ENCODE data around the gene GSG1L.

The GSG1L gene

DNA sequence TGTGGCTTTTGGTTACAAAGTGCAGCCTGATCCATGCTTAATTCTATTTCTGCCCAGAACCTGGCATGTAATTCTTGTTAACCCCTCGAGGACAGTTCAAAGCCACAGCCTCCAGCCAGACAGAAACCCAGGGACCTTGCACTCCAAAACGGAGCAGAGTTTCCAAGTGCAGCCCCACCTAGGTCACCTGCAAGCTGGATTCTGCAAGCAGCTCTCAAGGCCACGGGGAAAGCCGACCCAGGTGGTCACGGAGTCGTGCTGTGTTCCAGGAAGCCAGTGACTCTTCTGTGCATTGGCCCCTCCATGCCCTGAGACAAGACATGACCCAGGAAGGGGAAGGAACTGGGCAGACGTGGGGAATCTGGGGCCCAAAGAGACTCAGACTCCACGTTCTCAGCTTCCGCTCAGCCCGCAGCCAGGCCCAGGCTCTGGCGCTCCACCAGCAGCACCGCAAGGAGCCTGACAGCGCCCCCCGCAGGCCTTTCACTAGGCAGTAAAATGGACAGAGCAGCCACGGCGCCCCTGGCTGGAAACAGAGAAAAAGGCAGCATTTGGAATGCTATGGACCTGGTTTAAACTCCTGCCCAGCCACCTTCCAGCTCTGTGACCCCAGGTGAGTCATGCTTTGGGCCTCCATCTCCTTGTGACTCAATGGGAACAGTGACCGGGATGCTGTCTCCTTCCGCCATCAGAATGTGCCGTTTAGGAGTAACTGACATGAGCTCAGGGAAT lies 27.3 kb upstream of the GSG1L start:
- no peak for DNase-seq

DNA sequence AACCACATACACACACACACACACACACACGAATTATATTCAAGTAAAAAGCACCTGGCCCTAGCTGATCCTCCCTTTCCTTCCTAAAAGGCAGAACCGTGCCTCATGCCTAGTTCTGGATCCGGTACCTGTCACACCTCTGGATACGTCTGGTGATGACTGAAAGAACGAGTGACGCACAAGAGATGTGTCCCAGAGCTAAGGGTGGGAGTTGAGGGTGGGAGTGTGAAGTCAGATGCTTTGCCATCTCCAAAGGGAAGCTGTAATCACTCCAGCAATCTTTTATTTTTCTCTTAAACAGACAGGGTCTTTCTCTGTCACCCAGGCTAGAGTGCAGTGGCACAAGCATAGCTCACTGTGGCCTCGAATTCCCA lies 26.5 kb upstream of the GSG1L start:
- DNase-seq, result no peak

DNA sequence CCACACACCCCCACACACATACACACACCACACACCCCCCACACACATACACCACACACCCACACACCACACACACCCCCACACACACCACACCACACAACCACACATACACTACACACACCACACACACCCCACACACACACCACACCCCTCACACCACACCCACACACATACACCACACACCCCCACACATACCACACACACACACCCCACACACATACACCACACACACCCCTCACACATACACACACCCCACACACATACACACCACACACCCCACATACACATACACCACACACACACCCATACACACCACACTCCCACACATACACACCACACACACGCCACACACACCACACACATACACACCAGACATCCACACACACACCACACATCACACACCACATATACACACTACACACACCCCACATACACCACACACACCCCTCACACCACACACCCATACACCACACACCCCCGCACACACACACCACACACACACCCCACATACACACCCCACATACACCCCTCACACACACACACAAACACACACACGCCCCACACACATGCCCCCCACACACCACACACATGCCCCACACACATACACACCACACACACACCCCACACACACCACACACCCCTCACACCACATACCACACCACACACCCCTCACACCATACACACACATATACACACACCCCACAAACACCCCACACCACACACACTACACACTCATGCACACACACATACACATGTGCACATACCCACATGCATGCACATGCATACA lies 25.9 kb upstream of the GSG1L start:
- no peak for DNase-seq

DNA sequence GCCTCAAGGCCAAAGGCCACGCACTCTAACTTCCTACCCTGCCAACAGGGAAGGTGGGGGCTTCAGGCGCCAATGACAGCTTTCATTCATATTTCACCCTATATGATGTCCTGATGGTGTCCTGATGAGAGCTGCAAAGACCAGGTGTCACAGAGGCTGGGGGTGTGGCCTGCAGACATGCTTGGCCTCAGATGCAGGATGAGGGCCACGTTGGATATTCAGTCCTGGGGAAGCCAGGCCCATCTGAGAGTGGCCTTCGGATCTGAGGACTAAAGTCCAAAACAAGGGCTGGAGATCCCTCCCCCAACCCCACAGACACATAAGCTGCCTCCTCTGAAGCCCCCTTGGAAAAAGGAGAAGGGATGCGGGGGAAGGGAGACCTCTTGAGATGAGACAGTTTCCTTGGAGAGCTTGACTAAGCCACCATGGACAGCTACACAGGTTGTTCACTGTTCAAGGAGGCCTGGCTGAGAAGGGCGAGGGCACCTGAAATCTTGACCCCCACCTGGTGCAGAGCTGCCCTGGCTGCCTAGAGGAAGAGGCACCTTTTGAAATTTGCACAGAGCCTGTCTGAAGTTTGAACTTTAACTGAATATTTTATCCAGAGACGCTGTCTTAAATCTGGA lies 24.3 kb upstream of the GSG1L start:
- DNase-seq, result no peak

DNA sequence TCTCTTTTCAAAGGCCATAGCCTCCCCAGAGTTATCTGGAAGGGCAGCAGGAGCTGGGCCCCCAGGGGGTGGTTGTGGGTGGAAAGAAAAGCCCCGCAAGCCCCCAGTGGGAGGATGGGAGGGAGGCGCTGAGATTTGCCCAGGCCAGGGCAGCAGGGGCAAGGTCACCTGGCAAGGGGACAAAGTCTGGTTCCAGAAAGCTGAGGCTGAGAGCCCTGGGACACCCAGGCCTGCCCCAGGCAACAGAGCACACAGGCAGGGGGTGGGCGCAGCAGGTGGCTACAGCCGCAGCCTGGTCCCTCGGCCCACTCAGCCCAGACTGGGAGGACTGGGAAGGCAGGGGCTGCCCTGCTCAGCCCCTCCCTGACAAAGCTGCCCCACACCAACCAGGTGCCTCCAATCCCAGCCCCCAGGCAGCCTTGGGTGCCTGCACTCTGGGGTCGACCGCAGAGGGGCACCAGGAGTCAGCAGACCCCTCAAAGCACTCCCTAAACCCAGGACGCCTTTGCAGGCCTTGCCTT lies 23.7 kb upstream of the GSG1L start:
- DNase-seq, result no peak

DNA sequence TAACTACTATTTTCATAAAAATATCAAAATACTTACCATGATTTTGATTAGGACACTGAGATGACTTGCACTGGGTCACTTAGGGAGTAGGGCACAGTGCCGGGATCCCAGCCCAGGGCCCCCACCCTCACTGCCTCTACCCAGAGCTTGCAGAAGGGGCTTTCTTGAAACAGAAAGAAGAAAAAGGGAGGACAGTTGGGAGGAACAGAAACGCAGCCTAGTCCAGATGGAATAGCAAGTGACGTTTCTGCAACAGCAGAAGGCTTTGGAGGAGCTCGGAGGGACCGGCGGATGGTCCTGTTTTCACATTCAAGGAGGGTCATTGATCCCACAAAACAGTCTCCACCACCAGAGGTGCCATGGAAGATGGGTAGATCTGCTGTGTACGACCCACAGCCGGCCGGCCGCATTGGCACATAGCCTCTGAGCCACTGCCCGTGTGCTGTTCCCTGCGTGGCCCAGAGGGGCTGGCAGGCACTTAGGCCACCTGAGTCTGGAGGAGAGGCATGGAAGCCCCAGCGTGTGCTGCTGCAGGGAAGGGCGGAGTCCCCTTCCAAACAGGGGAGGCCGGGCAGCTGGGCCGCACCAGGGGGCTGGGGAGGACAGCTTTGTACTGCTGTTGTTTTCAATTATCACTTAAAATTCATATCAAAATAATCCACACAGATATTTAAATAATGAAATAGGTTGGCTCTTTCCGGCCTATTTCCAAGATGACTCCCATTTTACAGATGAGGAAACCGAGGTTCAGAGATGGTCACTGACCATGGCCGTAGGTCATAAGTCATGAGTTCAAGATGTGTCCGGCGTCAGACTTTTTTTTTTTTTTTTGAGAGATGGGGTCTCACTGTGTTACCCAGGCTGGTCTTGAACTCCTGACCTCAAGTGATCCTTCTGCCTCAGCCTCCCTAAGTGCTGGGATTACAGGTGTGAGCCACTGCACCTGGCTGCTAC lies 22.9 kb upstream of the GSG1L start:
- DNase-seq, result no peak

DNA sequence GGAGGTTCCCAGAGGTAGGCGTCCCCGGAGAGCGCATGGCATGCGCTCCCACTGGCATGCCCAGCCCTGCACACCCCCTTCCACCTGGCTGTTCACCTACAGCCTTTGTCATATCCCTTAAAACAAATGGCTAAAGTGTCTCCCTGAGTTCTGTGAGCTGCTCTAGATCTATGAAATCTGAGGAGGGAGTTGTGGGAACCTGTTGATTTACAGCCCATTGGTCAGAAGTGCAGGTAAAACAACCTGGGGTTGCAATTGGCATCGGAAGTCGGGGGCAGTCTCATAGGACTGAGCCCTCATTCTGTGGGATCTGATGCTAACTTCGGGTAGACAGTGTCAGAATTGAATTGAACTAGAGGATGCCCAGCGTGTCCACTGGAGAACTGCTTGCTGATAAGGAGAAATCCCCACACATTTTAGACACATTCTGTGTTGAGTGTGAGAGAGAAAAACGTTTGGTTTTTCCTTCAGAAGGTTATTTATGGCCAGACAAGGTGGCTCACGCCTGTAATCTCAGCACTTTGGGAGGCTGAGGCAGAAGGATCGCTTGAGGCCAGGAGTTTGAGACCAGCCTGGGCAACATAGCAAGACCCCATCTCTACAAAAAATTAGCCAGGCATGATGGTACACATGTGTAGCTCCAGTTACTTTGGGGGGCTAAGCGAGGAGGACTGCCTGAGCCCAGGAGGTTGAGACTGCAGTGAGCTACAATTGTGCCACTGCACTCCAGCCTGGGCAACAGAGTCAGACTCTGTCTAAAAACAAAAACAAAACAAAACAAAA lies 22.1 kb upstream of the GSG1L start:
- DNase-seq, result no peak

DNA sequence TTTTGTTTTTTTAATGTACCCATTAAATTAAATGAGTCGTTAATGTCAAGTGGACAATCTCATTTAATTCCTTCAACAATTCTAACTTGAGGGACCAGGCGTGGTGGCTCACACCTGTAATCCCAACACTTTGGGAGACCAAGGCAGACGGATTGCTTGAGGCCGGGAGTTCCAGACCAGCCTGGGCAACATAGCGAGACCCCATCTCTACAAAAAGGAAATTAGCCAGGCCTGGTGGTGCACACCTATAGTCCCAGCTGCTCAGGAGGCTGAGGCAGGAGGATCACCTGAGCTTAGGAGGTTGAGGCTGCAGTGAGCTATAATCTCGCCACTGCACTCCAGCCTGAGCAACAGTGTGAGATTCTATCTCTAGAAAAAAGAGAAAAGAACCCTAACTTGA lies 20.7 kb upstream of the GSG1L start:
- DNase-seq, result no peak

DNA sequence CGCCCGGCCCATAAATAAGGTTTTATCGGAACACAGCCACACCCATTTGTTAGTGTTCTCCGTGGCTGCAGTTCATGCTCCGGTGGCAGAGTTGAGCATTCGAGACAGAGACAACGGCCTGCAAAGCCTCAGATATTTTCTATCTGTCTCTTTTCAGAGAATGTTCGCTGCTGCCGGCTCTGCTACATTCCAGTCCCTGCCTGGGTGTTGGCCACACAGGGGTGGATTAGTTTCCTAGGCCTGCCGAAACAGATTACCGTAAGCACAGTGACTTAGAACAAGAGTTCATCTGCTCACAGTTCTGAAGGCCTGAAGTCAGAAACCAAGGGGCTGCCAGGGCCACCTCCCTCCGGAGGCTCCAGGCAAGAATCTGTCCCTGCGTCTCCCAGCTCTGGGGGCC lies 19.1 kb upstream of the GSG1L start:
- DNase-seq, result no peak

DNA sequence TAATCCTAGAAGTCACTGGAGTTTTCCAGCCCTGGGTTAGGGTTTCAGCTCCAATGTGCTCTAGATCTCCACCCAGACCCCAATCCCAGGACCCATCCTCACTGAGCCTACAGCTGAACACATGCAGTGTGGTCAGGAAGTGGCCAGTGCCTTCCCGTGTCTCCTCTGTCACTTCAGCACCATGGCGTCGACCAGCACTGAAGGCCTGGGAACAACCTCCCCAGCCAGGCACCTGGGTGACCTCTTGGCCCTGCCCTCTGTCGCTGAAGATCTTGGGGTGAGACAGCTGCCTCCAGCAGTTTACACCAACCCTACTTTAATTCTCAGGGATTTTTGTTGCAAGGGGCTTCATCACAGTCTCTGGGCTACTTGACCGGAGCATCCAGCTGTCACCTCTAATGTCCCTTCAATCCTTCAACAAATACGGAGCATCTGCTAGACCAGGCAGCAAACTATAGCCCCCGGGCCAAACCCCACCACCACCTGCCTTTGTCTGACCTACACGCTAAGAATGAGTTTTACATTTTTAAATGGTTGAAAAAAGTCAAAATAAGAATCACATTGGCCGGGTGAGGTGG lies 18.0 kb upstream of the GSG1L start:
- DNase-seq, result no peak

DNA sequence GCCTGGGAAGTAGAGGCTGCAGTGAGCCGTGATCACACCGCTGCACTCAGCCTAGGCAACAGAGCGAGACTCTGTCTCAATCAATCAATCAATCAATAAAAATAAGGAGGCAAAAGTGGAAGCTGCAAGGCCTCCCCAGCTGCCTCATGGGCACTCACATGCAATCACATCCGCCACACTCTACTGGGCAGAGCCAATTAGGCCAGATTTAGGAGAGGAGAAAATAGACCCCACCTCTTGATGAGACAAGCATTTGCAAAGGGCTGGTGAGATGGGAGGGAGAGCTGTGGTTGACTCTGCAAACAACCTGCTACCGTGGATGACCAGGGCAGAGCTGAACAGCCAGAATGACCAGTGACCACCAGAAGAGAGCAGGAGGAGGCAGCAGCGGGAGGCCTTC lies 14.7 kb upstream of the GSG1L start:
- DNase-seq, result no peak

DNA sequence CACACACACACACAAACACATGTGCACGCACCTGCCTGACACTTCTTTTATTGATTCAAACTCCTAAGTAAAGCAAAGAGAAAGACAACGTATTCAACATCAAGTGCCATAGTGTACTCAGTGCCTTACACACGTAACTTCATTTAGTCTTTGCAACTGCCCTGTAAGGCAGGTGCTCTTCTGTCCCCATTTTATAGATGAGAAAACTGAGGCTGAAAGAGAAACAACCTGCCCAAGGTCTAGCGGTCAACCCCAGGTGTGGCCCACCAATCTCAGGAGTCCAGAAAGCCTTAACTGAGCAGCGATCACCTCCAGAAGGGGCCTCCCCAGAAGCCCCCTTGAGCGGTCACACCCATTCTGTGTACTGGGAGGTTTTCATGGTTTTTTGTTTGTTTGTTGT lies 10.3 kb upstream of the GSG1L start:
- DNase-seq, result no peak

DNA sequence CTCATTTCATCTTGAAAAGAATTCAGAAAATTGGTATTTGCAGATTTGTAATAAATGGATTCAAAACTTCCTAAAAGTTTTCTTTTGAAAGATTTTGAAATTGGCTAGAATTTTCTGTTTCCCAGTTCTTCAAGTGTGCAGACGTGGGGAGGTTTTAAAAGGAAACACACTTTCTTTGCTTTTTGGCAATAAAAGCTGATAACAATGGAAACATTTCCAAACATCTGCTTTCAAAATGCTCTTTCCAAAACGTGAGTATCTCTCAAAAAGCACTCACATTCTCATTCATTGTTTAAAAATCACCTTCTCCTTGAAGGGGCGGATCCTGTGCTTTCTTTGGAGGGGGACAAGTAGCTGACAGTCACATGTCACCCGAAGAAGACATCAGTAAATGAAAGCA lies 8.6 kb upstream of the GSG1L start:
- no peak for DNase-seq

DNA sequence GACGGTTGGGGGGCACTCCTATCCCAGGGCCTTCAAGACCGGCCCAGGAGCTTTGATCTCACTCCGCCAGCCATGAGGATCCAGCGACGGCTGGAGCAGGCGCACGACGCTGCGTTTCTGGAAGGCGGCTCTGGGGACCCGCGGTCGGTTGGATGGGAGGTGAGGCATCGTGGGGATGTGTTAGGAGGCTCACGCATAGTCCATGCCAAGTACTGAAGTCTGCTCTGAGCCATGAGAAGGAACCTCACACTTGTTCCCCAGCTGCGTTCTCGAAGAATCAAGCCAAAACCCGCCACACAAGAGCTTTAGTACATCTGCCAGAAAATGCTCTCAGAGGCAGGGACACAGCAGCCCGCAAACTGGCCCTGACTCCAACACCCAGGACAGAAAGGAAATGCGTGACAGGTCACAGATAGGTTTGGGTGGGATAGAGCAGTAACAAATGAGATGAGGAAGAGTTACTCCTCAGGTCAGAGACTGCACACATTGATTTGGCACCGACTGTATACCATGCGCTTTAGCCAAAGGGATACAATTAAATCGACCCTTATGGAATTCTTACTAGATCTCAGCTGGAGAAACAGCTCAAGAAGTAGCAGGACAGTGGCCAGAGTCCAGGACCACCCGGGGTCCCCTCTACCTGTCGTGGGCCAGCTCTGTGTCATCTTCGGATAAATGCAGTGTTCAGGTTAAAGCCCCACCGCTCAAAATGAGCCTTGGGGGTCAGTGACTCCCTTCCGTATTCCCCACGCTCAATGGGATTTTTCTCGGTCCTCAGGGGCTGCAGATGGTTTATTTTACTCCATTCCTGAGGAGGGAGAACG lies 6.7 kb upstream of the GSG1L start:
- no peak for DNase-seq

DNA sequence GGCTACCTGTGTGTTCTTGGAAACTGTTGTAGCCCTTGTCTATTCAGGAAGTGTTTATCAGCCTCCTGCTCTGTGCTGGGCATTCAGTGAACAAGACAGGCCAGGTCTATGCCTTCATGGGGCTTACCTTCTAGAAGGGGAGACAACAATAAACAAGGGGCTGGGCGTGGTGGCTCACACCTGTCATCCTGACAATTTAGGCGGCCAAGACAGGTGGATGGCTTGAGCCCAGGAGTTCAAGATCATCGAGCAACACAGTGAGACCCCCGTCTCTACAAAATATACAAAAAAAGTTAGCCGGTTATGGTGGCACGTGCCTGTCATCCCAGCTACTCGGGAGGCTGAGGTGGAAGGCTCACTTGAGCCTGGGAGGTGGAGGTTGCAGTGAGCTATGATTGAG lies 5.5 kb upstream of the GSG1L start:
- no peak for DNase-seq

DNA sequence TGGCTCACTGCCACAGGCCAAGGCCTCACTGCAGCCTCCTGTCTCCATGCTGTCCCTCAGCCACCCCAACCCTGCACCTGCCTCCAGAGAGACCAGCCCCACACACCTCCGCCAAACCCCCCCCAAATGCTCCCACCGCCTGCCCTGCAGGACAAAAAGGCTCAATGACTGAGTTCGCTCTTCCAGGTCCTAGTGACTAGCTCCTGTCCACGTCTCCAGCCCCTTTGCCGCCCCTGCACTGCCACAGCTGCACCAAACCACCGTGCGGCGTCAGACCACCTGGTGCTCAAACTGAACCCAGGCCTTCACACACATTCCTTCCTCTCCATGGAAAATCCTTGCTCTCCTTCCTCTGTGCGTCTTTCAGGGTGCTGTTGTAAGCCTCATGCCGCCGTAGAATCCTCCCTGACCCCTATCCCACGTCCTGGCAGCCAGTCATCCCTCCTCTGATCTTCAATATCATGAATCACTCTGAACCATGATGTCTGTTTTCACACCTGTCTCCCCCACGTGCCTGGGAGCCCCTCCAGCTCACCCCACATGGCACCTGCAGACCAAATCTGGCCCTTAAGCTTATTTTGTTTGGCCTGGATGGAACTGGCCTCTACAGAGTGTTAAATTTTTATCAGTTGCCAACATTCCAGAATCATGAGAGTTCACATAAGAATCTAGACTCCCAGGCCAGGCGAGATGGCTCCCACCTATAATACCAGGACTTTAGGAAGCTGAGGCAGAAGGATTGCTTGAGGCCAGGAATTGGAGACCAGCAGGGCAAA lies 4.3 kb upstream of the GSG1L start:
- no peak for DNase-seq

DNA sequence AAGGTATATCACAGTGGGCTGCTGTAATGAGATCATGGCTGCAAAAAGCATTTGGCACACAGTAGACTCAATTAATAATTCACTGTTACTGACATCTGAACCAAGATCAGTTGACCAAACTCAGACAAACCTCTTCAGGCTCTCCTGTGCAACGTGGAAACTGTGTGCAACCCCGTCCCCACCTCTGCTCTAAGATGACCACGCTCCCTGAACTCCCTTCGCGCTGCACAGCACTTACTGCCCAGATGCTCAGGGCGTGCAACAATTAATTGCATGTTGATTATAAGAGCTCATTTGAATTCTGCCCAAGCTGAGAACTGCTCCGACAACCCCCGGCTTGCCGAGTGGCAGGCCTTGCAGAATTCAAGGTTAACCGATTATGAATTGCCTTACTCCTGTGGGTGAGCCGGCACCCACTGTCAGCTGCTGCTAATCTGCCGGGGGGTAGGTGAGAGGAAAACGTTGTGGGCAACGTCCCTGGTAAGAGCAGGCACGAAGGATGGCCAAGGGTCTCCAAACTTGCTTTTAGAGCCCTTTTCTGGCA lies 1.3 kb upstream of the GSG1L start:
- no peak for DNase-seq

DNA sequence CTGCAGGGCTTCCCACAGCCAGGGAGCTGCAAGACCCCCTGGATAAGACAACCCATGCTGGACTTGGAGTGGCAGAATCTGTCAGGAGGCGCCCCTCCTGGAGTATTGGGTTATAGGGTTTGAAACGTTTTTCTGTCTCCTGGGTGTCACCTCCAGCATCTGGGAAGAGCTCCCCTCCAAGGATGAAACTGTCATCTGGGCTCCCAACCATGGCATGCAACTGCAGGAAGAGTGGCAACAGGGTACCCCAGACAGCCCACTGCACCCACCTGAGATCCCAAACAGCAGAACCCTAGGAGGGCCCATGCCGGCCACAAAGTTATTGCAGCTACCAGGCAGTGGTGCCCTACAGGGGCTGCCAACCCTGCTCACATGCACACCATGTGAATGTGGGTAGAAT lies 636 bp upstream of the GSG1L start:
- DNase-seq, result no peak

DNA sequence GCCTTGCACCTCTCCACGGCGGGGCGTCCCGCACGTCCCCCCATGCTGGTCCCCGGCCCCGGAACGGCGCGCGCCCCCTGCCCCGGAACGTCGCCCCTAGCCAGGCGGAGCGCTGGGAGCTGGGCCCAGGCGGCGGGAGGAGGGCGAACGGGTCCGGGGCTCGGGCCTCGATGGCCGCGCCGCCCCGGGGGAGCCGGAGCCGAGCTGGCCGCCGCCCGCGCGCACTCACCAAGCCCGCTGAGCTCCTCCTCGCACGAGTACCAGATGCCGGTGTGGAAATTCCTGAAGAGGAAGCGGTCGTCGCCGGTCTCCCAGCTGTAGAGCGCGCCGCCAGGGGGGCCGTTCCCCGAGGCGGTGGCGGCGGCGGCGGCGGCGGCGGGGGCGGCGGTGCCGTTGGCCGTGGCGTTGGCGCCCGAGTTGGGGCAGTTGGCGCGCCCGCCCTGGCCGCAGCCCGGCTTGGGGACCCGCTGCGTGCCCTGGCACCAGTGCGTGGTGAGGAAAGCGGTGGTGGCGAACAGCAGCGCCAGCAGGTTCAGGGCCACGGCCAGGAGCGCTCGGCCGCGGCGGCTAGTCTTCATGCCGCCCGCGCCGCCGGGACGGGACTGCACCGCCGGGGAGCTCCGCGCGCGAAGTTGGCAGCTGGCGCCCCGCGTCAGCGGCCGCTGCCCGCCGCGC lies 530 bp downstream of the GSG1L start:
- DNase-seq, result no peak
